ACHN (cell line): Measurements from ENCODE around the gene TMEM52B.
A peak's percentile ranks its signal among the peaks of the same experiment; 100 is the strongest.

Experiments used
- DNase-seq: peaks from one replicate; pipeline ENCODE4 v3.0.0-alpha.2; 2015
- in situ Hi-C: cut with HindIII; loops from 2 replicates; pipeline ENCODE4 v1.10.0; 2017; ENCODE audit warnings: low sequenced_read_pairs, low pct_ligation_motif_present, low pct_unique_long_range_greater_than_20kb

Gene TMEM52B

DNA sequence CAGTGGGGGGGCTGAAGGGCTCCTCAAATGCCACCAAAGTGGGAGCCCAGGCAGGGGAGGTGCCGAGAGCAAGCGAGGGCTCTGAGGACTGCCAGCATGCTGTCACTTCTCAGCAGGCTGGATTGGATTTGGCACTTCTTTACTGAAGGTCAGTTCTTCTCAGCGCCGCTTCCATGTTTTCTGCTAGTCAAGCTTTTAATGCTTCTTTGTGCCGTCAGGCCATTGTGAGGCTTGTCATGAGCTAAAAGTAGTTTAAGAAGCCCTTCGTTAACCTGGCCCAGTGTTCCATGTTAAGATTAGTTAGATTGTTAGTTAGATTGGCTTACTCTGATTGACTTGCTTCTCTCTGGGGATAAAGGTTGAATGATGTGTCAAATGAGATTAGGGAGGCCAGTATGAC lies 47.3 kb downstream of the TMEM52B start:
- in situ Hi-C loops = no loop called here
- DNase-seq = no peak

GRCh38 chr12:10226731-10227130 lies 47.9 kb downstream of the TMEM52B start:
- in situ Hi-C loops = no loop called here
- no peak for DNase-seq

DNA sequence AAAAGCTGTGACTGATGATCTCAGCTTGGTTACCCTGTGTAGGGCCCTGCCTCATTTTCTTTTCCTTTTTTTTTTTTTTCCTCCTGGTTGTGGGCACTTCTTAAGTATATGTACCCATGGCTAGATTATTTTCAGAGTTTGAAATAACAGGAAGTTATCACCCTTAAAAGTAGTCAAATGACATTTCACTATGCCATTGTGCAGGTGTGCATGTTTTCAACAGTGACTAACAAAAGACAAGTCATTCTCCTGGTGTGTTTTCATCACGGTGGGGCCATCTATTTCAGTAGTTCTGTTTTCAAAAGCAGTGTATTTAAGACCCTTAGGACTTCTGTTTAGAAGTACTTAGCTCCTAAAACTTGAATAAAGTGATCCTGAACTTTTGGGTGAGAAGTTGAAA lies 48.8 kb downstream of the TMEM52B start:
- in situ Hi-C loops = no loop called here

GRCh38 chr12:10234562-10234961 lies 55.7 kb downstream of the TMEM52B start:
- in situ Hi-C loops = no loop called here

More for the DNA sequence above, 48.8 kb downstream of the TMEM52B start:
- DNase-seq = no peak

DNA sequence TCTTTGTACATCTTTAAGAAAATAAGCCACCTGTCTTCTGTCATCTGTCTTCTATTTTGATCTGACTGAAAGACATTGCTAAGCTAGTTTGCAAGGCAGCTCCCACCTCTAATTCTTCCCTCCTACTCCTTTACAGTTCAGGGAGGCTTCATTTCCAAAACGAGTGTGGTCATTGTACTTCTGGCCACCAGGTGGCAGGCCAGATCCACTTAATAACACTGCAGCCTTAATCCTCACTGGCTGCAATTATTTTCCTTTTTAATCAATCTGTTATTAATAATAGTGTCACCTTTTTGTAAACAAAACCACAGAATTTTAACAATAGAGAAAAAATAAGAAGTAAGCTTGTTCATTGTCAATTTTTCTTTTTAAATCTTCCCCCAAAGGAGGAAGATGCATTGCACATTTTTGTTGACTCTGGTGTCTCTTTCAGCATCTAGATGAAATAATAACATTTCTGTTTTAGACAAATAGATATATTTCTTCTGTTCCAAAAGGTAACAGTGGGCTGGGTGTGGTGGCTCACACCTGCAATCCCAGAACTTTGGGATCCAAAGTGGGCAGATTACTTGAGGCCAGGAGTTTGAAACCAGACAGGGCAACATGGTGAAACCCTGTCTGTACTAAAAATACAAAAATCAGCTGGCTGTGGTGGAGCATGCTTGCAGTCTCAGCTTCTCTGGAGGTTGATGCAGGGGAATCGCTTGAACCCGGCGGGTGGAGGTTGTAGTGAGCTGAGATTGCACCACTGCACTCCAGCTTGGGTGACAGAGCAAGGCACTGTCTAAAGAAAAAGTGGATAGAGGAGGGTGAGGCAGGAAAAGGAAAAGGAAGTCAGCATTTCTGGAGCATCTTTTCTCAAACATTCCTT lies 57.2 kb downstream of the TMEM52B start:
- DNase-seq = peak; percentile 64
- in situ Hi-C loops = no loop called here

More at GRCh38 chr12:10234562-10234961, 55.7 kb downstream of the TMEM52B start:
- DNase-seq = no peak

DNA sequence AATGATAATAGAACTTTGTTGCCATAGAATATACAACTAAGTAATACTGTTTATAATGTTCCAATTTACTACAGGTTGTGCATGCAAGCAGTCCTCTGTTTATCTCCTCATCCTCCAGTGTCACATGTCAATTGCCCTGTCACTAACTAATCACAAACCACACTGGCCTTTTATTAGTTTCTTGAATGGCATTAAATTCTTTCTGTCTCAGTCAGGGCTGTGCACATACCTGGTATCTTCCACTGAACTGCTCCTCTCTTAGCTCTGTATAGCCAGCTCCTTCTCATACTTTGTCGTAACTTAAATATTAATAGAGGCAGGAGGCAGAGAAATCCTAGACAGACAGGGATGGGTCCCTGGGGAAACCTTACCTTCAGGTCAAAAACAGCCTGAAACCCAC lies 57.9 kb downstream of the TMEM52B start:
- DNase-seq = no peak
- in situ Hi-C loops = no loop called here

- in situ Hi-C loops = no loop called here
These were observed 59.7 kb downstream of the TMEM52B start for GRCh38 chr12:10238526-10238925.

DNA sequence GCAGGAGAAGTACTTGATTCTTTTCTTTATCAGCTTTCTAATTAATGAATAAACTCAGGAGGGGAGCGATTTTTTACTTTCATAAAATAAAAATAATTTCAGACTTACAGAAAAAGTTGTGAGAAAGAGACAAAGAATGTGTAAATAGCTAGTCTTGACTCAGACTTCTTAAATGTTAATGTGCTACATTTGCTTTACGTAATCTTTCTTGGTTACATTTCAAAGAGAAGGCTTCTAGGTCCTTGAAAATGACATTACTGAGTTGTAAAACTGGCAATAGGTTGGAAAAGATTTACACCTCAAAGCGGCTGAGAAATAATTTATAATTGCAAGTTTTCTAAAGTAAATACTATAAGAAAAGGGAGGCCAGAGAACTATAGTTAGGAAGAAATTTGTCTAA lies 62.5 kb downstream of the TMEM52B start:
- DNase-seq = no peak
- in situ Hi-C loops = no loop called here

More at GRCh38 chr12:10238526-10238925, 59.7 kb downstream of the TMEM52B start:
- DNase-seq = no peak
